ENCODE results near the gene GRIPAP1.

DNA sequence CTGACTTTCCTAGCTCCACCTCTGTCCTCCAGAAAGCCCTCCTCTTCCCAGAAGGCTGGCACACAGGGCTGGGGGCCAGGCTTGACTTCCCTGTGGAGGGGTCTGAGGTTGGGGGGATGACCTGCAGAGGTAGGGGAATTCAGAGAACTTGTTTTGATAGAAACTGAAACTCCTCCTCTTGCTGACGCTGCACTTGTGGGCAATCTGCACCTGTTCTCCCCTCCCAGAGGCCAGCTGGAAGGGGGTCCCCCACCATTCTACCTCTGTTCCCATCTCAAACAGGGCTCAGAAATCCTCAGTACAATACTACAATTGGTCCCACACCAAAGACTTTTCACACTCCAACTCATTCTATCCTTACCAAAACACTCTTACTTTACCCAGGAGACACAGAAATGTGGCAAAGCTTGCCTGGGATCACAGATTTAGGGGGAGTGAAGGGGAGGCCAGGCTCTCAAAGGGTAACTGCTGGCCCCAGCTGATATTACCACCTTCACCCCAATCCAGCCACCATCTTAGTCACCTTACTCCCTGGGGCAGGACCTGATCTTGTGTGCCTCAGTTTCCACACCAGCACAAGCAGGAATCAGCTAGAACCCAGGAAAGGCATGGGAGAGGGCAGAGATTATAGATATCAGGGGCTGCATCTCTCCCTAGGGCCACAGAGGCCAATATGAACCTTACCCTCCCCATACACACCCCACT, 63.2 kb downstream of the GRIPAP1 start:
- TF ChIP-seq POLR2A (IDR thresholded peaks at IDR 0.05; ENCODE audit: low read depth) (no peak), CTCF (IDR thresholded peaks at IDR 0.05) (no peak), POLR2AphosphoS5 (IDR thresholded peaks at IDR 0.05) (no peak), EP300 (IDR thresholded peaks at IDR 0.05) (no peak)
